ENCODE measurements around the gene MTHFD1L. TPM values are rescaled to one million over a fixed set of nuclear protein-coding genes. Genes with fewer than 3 reads are reported as not detected.

The MTHFD1L gene
- polyA plus RNA-seq, 2 of the 4 experiments (the other 2 are of a cell fraction) = 27.2 to 63.2 TPM

GRCh38 chr6:150977281-150977680 lies 111.8 kb downstream of the MTHFD1L start:
- TF ChIP-seq POLR2AphosphoS2 (conservative IDR thresholded peaks at IDR 0.05; ENCODE audit: low read length) (no peak), CHD2 (IDR thresholded peaks at IDR 0.05; ENCODE audit: low read length, partially characterized antibody) (no peak), TP53 (CRISPR knock-in tag; IDR thresholded peaks at IDR 0.05) (no peak)
- 74% methylated on average over 2 of the region's 2 CpGs for WGBS (ENCODE audit: missing lambda C conversion rate)
- POLR2A ChIA-PET = no interaction called here
- Histone ChIP-seq H3K4me3 (no peak overlapping the region), H3K27ac (no peak overlapping the region), H3K9me3 (no peaks in the 10 kb centered on the region), H3K4me1 (no peaks in the 10 kb centered on the region), H3K4me2 (no peak overlapping the region)
- ATAC-seq = no peak
- no peak for DNase-seq (ENCODE audit: low read depth in 1 of 2, low spot score in 1 of 2)
- CTCF ChIA-PET = no interaction called here
- FAIRE-seq = no peak

- no peak overlapping the region for H3K4me3 ChIP-seq
- ATAC-seq (no peak), DNase-seq (ENCODE audit: low read depth in 1 of 2, low spot score in 1 of 2) (no peak), FAIRE-seq (no peak)
- no peaks in the 10 kb centered on the region for H3K4me1 ChIP-seq
- ChIA-PET CTCF (interaction anchor here (0.6 kb wide), 1 partner anchor 20 kb away, joined by 3 read pairs; no protein-coding TSS in a partner anchor), POLR2A (no interaction called here)
- H3K4me2 ChIP-seq = no peak overlapping the region
- no peaks in the 10 kb centered on the region for H3K9me3 ChIP-seq
- TF ChIP-seq NR3C1 (IDR thresholded peaks at IDR 0.05) = no peak
- H3K27ac ChIP-seq = no peak overlapping the region
- WGBS (ENCODE audit: missing lambda C conversion rate) = 85% methylated on average over 10 of the region's 10 CpGs
These were observed 113.1 kb downstream of the MTHFD1L start for GRCh38 chr6:150978624-150979023.

GRCh38 chr6:150979826-150980350 lies 114.4 kb downstream of the MTHFD1L start:
- FAIRE-seq = no peak
- TF ChIP-seq NFE2L2 (conservative IDR thresholded peaks at IDR 0.05; ENCODE audit: low read length) (no peak), RARB (CRISPR knock-in tag; IDR thresholded peaks at IDR 0.05) (no peak), CEBPB (IDR thresholded peaks at IDR 0.05) (no peak), KDM5A (IDR thresholded peaks at IDR 0.05) (no peak), RFX5 (IDR thresholded peaks at IDR 0.05) (no peak), RCOR1 (IDR thresholded peaks at IDR 0.05; ENCODE audit: low read depth, low read length) (no peak), ESRRA (IDR thresholded peaks at IDR 0.05; ENCODE audit: borderline replicate concordance, low read length) (no peak), TP53 (CRISPR knock-in tag; IDR thresholded peaks at IDR 0.05) (no peak), NPAS2 (CRISPR knock-in tag; IDR thresholded peaks at IDR 0.05; ENCODE audit: borderline replicate concordance) (no peak), ZSCAN20 (CRISPR knock-in tag; IDR thresholded peaks at IDR 0.05) (no peak)
- Histone ChIP-seq H3K4me2 (no peak overlapping the region), H3K27ac (no peak overlapping the region), H3K4me3 (no peak overlapping the region), H3K4me1 (no peaks in the 10 kb centered on the region), H3K9me3 (no peaks in the 10 kb centered on the region)
- CTCF ChIA-PET = interaction anchor here (0.7 to 1.3 kb wide), 2 partner anchors 344 to 828 kb away, joined by 3 to 4 read pairs; no protein-coding TSS in a partner anchor
- POLR2A ChIA-PET = no interaction called here
- no peak for ATAC-seq
- WGBS (ENCODE audit: missing lambda C conversion rate) = 93% methylated on average over 6 of the region's 6 CpGs
- DNase-seq (ENCODE audit: low read depth in 1 of 2, low spot score in 1 of 2) = no peak

GRCh38 chr6:150981095-150981494 lies 115.6 kb downstream of the MTHFD1L start:
- no peak for FAIRE-seq
- H3K4me3 ChIP-seq = no peak overlapping the region
- ChIA-PET CTCF (interaction anchor here (1.3 kb wide), 1 partner anchor 343 kb away, joined by 4 read pairs; no protein-coding TSS in a partner anchor), POLR2A (no interaction called here)
- no peak for DNase-seq (ENCODE audit: low read depth in 1 of 2, low spot score in 1 of 2)
- no peaks in the 10 kb centered on the region for H3K4me1 ChIP-seq
- no peaks in the 10 kb centered on the region for H3K9me3 ChIP-seq
- H3K27ac ChIP-seq = no peak overlapping the region
- 82% methylated on average over 11 of the region's 11 CpGs for WGBS (ENCODE audit: missing lambda C conversion rate)
- no peak overlapping the region for H3K4me2 ChIP-seq
- no peak for ATAC-seq
- TF ChIP-seq CEBPB (IDR thresholded peaks at IDR 0.05) = no peak
- no peak for TF ChIP-seq HES2 (IDR thresholded peaks at IDR 0.05)
- no peak for TF ChIP-seq HOXB13 (CRISPR knock-in tag; IDR thresholded peaks at IDR 0.05; ENCODE audit: low read depth)
- no peak for TF ChIP-seq ZSCAN20 (CRISPR knock-in tag; IDR thresholded peaks at IDR 0.05)
- no peak for TF ChIP-seq FOSL2 (IDR thresholded peaks at IDR 0.05)
- TF ChIP-seq FOSL2 (CRISPR knock-in tag; IDR thresholded peaks at IDR 0.05) = no peak
- no peak for TF ChIP-seq ELK1 (IDR thresholded peaks at IDR 0.05; ENCODE audit: low read depth, low read length)
- no peak for TF ChIP-seq CHD2 (IDR thresholded peaks at IDR 0.05; ENCODE audit: low read length, partially characterized antibody)
- no peak for TF ChIP-seq HOXA7 (CRISPR knock-in tag; IDR thresholded peaks at IDR 0.05)
- no peak for TF ChIP-seq SMC3 (IDR thresholded peaks at IDR 0.05)
- TF ChIP-seq REST (IDR thresholded peaks at IDR 0.05) = no peak
- no peak for TF ChIP-seq ESRRA (IDR thresholded peaks at IDR 0.05; ENCODE audit: borderline replicate concordance, low read length)
- TF ChIP-seq ATOH8 (CRISPR knock-in tag; IDR thresholded peaks at IDR 0.05; ENCODE audit: low read depth) = no peak
- no peak for TF ChIP-seq EHF (CRISPR knock-in tag; IDR thresholded peaks at IDR 0.05)
- TF ChIP-seq ZC3H11A (IDR thresholded peaks at IDR 0.05) = no peak
- TF ChIP-seq POLR2A (IDR thresholded peaks at IDR 0.05; ENCODE audit: low read length) = no peak
- TF ChIP-seq RFX5 (IDR thresholded peaks at IDR 0.05) = no peak
